ENCODE measurements around the gene GADL1.
A peak's percentile ranks its signal among the peaks of the same experiment; 100 is the strongest.

Gene GADL1

DNA sequence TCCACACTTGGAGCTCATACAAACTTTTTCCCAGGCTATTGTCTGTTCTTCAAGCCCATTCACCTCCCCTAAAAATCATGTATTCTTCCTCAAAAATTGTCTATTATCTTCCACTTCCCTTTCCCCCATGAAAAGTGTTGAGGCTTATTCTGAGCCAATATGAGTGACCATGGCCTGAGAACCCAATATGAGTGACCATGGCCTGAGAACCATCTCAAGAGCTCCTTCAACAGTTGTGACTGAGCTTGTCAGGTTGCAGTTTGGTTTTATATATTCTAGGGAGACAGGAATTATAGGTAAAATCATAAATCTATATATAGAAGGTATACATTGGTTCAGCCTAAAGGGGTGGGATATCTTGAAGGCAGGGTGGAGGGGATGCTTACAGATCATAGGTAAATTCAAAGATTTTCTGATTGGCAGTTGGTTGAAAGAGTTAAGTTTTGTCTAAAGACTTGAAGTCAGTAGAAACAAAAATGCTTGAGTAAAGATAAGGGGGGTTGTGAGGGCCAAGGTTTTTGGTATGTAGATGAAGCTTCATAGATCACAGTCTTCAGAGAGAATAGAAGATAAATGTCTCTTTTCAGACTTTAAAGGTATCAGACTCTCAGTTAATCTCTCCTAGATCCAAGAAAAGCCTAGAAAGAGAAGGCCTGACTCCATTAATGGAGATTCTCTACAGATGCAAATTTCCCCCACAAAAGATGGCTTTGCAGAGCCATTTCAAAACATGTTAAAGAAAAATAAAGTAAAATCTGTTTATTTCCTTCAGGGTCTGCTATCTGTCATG lies 192.2 kb downstream of the GADL1 start:
- H3K36me3 ChIP-seq = peaks cover 0 to 38% (median 26%) of the 10 kb centered on the region in 11 experiments; a peak in 19 of 22 replicates
- no peaks in the 10 kb centered on the region for H4K20me1 ChIP-seq
- peaks cover 11 to 44% (median 31%) of the 10 kb centered on the region in 11 experiments; a peak in 21 of 22 replicates for H3K9me3 ChIP-seq (replicated peaks in 1 of 11)
- no peak for TF ChIP-seq Cebpa-rat (IDR thresholded peaks at IDR 0.05)
- H3K4me2 ChIP-seq = peak overlapping the region in 2 of 11 experiments; percentile 59 to 74; a peak in 2 of 22 replicates
- no peak overlapping the region for H3K4me3 ChIP-seq
- peaks cover 0 to 37% (median 0%) of the 10 kb centered on the region in 10 experiments; a peak in 7 of 20 replicates for H3K4me1 ChIP-seq
- no peak overlapping the region for H3K9ac ChIP-seq
- no peaks in the 10 kb centered on the region for H3K27me3 ChIP-seq
- no peak overlapping the region for H3K27ac ChIP-seq

DNA sequence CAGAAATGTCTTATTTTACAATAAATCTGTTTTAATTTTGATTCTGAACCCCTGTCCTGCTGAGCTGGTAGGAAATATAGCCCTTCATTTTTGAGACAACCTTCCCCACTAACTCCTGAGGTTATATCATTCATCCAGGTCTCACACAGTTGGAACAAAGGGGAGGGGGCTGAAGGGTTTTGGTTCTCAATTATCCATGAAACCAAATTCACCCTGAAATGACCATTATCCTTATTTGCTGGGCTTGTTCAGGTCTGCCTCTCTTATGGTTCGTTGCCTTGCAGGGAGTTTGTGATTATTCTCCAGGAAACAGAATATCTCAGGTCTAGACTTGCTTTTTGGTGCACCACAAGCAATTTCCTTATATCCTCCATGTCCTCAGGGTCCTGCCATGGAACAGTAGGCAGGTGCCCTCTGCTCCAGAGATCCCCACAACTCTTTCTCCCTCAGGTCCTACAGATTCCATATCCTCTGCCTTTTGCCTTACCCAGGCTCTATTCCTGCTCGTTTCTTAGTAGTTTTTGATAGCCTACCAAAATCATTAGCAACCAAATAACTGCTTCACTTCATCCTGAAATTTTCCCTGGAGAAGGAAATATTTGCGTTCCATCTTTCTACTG lies 193.6 kb downstream of the GADL1 start:
- Histone ChIP-seq H3K36me3 (peaks cover 7 to 53% (median 40%) of the 10 kb centered on the region in 11 experiments; a peak in 21 of 22 replicates), H3K4me2 (no peak overlapping the region), H3K27me3 (no peaks in the 10 kb centered on the region), H3K9me3 (replicated peaks in 1 of 11) (peaks cover 11 to 37% (median 29%) of the 10 kb centered on the region in 11 experiments; a peak in 21 of 22 replicates), H3K9ac (no peak overlapping the region), H3K4me3 (no peak overlapping the region), H3K4me1 (peaks cover 0 to 37% (median 4%) of the 10 kb centered on the region in 10 experiments; a peak in 8 of 20 replicates), H3K27ac (no peak overlapping the region), H4K20me1 (no peaks in the 10 kb centered on the region)
- no peak for TF ChIP-seq Cebpa-rat (IDR thresholded peaks at IDR 0.05)

DNA sequence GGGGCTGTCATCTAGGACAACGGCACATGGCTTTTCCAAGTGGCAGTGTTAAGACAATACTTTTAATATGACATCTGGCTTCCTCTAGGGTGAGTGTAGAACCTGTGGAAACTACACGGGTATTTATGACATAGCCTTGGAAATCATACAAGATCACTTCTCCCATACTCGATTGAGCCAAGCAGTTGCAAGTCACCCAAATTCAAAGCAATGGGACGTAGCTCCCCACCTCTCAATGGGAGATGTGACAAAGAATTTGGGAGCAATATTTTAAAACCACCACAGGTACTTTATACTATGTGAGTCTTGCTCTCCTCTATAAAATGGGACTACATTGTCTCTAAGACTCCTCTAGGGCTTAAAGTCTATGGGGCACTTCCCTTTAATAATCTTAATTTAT lies 194.5 kb downstream of the GADL1 start:
- no peak overlapping the region for H3K27ac ChIP-seq
- TF ChIP-seq Cebpa-rat (IDR thresholded peaks at IDR 0.05) = no peak
- H3K27me3 ChIP-seq = no peaks in the 10 kb centered on the region

DNA sequence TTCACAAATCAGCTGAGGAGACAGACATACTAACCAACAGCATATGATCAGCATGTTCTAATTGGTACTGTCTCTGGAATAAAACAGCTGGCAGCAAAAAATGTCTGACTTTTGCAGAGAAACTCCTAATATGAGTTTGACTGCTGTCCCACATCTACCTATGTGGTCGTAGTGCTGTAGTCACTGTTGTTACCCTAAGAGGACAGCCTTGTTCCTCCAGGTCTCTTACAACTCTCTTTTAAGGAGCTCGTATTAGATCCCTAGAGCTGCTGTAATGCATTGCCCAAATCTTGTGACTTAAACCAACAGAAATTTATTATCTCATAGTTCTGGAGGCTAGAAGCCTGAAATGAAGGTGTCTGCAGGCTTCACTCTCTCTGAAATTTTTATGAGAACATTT lies 195.9 kb downstream of the GADL1 start:
- Histone ChIP-seq H3K36me3 (peaks cover 27 to 75% (median 62%) of the 10 kb centered on the region in 11 experiments), H3K9me3 (replicated peaks in 1 of 11) (peaks cover 11 to 32% (median 27%) of the 10 kb centered on the region in 11 experiments; a peak in 21 of 22 replicates), H3K4me1 (peaks cover 0 to 16% (median 0%) of the 10 kb centered on the region in 10 experiments; a peak in 5 of 20 replicates), H3K4me2 (no peak overlapping the region), H3K9ac (no peak overlapping the region), H3K27me3 (no peaks in the 10 kb centered on the region), H3K27ac (no peak overlapping the region), H4K20me1 (peaks cover 0 to 6% (median 0%) of the 10 kb centered on the region in 11 experiments; a peak in 1 of 22 replicates), H3K4me3 (no peak overlapping the region)
- no peak for TF ChIP-seq Cebpa-rat (IDR thresholded peaks at IDR 0.05)

More for the DNA sequence above, 194.5 kb downstream of the GADL1 start:
- Histone ChIP-seq H3K4me1 (peaks cover 0 to 30% (median 4%) of the 10 kb centered on the region in 10 experiments; a peak in 8 of 20 replicates), H3K36me3 (peaks cover 16 to 62% (median 49%) of the 10 kb centered on the region in 11 experiments), H4K20me1 (no peaks in the 10 kb centered on the region), H3K4me3 (no peak overlapping the region), H3K9me3 (replicated peaks in 1 of 11) (peaks cover 11 to 33% (median 29%) of the 10 kb centered on the region in 11 experiments; a peak in 21 of 22 replicates), H3K4me2 (no peak overlapping the region), H3K9ac (no peak overlapping the region)

DNA sequence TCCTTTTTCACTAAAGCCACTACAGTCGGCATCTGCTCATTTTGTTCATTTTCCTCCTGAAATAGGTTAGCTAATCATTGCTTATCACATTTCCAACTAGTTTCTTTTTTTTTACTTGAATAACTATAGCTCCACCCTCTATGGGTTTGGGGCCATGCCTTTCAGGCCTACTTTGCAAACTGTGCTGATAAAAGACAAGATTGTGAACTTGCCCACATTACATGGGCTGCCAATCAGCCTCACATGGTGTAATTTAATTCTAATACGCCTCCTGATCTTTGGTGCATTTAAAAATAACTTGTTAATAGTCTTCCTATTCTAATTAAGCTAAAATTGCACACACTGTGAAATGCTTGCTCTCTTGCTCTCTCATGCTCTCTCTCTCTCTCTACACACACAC lies 197.6 kb downstream of the GADL1 start:
- Histone ChIP-seq H3K36me3 (peaks cover 42 to 89% (median 72%) of the 10 kb centered on the region in 11 experiments), H3K9ac (no peak overlapping the region)

DNA sequence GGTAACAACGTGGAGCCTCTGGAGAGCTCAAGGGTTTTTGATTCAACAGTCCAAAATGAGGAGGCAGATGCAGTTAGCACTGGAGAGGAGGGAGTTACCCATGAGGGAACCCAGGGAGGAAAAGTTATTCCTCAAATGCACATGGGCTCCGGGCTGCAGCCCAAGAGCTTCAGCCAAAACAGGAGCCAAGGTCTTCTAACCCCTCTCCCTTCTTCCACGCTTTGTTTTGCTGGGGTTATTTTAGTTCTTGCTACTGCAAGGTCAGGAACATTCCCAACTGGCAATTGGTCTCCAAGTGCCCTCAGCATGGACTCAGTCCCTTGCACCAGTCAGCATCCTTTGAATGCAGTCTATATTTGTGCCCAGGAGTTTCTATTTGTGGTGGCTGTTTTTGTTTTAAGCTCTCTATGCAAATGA lies 198.1 kb downstream of the GADL1 start:
- H3K9me3 ChIP-seq (replicated peaks in 1 of 11) = peaks cover 0 to 10% (median 7%) of the 10 kb centered on the region in 11 experiments; a peak in 9 of 22 replicates
- H3K36me3 ChIP-seq = peaks cover 44 to 91% (median 76%) of the 10 kb centered on the region in 11 experiments
- H3K27ac ChIP-seq = no peak overlapping the region
- H4K20me1 ChIP-seq = peaks cover 0 to 14% (median 0%) of the 10 kb centered on the region in 11 experiments; a peak in 7 of 22 replicates
- peaks cover 2 to 20% (median 13%) of the 10 kb centered on the region in 10 experiments for H3K4me1 ChIP-seq
- no peak for TF ChIP-seq Cebpa-rat (IDR thresholded peaks at IDR 0.05)
- no peak overlapping the region for H3K4me2 ChIP-seq
- H3K4me3 ChIP-seq = no peak overlapping the region
- no peaks in the 10 kb centered on the region for H3K27me3 ChIP-seq
- H3K9ac ChIP-seq = no peak overlapping the region

More for the DNA sequence above, 197.6 kb downstream of the GADL1 start:
- no peak overlapping the region for H3K27ac ChIP-seq
- H3K4me3 ChIP-seq = no peak overlapping the region
- H3K4me2 ChIP-seq = no peak overlapping the region
- H3K4me1 ChIP-seq = peaks cover 0 to 16% (median 11%) of the 10 kb centered on the region in 10 experiments; a peak in 9 of 20 replicates
- TF ChIP-seq Cebpa-rat (IDR thresholded peaks at IDR 0.05) = no peak
- H3K27me3 ChIP-seq = no peaks in the 10 kb centered on the region
- H3K9me3 ChIP-seq (replicated peaks in 1 of 11) = peaks cover 0 to 15% (median 11%) of the 10 kb centered on the region in 11 experiments; a peak in 11 of 22 replicates
- H4K20me1 ChIP-seq = peaks cover 0 to 12% (median 0%) of the 10 kb centered on the region in 11 experiments; a peak in 3 of 22 replicates

DNA sequence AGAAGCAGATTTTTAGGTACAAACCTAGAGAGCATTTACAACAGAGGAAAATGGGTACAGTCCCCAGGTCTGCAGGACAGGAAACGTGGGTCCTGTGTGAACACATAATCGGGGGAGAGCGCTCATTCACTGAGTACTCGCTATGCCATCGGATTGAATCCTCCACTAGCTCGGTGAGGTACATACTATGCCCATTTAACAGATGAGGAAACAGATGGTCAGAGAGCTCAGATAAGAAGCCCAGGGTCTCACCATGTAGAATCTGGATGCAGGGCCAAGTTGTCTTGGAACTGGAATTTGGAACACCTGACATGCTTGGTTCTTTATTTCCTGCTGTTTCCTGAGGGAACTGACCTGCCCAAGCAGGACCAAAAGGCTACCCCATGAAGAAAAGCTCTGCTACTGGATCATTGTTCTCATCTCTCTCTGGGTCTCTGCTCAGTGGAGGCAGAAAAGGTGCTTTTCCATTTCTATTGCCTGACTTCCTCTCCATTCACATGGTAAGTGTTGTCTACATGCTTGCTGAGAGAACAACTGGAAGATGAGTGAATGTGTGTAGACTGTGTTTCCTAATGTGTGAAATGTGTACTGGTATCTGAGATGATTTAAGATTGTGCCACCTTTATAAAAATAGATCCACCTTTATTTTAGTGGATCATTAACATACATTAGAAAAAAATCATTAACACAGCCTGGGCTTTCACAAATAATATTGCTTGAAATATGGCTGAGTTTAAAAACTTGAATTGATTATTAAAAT lies 199.0 kb downstream of the GADL1 start:
- TF ChIP-seq Cebpa-rat (IDR thresholded peaks at IDR 0.05) = no peak
- Histone ChIP-seq H3K27ac (no peak overlapping the region), H3K4me3 (no peak overlapping the region), H3K9ac (no peak overlapping the region), H3K4me2 (no peak overlapping the region), H3K9me3 (replicated peaks in 1 of 11) (peaks cover 0 to 2% (median 0%) of the 10 kb centered on the region in 11 experiments; a peak in 3 of 22 replicates), H3K27me3 (no peaks in the 10 kb centered on the region), H4K20me1 (peaks cover 0 to 23% (median 0%) of the 10 kb centered on the region in 11 experiments; a peak in 8 of 22 replicates), H3K4me1 (peaks cover 12 to 30% (median 23%) of the 10 kb centered on the region in 10 experiments), H3K36me3 (peaks cover 54 to 91% (median 86%) of the 10 kb centered on the region in 11 experiments)

DNA sequence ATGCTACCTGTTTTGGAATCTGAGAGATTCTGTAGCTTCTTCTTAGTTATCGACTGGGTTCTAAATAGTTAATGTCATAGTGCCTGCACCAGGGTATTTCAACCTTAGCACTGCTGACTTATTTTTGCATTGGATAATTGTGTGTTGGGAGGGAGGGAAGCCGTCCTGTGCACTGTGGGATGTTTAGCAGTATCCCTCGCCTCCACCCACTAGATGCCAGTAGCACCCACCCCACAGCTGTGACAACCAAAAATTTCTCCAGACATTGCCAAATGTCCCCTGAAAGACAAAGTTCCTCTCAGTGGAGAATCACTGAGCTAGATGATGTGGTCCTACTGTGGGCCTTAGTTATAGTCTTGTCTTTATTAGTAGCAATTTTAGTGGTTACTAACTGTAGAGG lies 199.8 kb downstream of the GADL1 start:
- no peak overlapping the region for H3K9ac ChIP-seq
- H4K20me1 ChIP-seq = peaks cover 0 to 31% (median 0%) of the 10 kb centered on the region in 11 experiments; a peak in 8 of 22 replicates
- no peaks in the 10 kb centered on the region for H3K27me3 ChIP-seq
- TF ChIP-seq Cebpa-rat (IDR thresholded peaks at IDR 0.05) = no peak
- H3K4me3 ChIP-seq = no peak overlapping the region
- no peak overlapping the region for H3K4me2 ChIP-seq
- no peaks in the 10 kb centered on the region; a peak in 1 of 22 replicates for H3K9me3 ChIP-seq (replicated peaks in 1 of 11)
- H3K36me3 ChIP-seq = peaks cover 62 to 95% (median 89%) of the 10 kb centered on the region in 11 experiments
- peaks cover 20 to 38% (median 31%) of the 10 kb centered on the region in 10 experiments for H3K4me1 ChIP-seq
- H3K27ac ChIP-seq = no peak overlapping the region
